GM23338 (cell line): ENCODE data around the gene ME3. TPM values are rescaled to one million over a fixed set of nuclear protein-coding genes. Genes with fewer than 3 reads are reported as not detected.

ENCODE experiments used
- ATAC-seq: fragments of 200-7000 bp; cut with Tn5 transposase; 3 replicates; pipeline ENCODE4 v1.9.1; 2020
- DNase-seq: peaks from one replicate; pipeline ENCODE4 v3.0.0-alpha.2; 2015; ENCODE audit warnings: low spot score
- H2AFZ ChIP-seq: fragments of 200-600 bp; sonication (generic); 2 replicates; pipeline ENCODE4 v1.8.0; 2016; ENCODE audit warnings: antibody characterized with exemption, mild to moderate bottlenecking, moderate library complexity
- H3F3A ChIP-seq: fragments of 200-600 bp; sonication (generic); replicated peaks from 2 replicates; pipeline ENCODE4 v1.8.0; 2017; ENCODE audit warnings: antibody characterized with exemption, mixed run types, low read depth
- H3K27ac ChIP-seq: fragments of 200-600 bp; sonication (generic); 2 replicates; pipeline ENCODE4 v1.6.1; 2016; ENCODE audit warnings: low read depth
- H3K27me3 ChIP-seq: fragments of 200-600 bp; sonication (generic); 2 replicates; pipeline ENCODE4 v1.8.0; 2016; ENCODE audit warnings: mild to moderate bottlenecking, mixed run types, moderate library complexity; ENCODE audit not compliant: insufficient read depth
- H3K36me3 ChIP-seq: fragments of 200-600 bp; sonication (generic); 2 replicates; pipeline ENCODE4 v1.8.0; 2016; ENCODE audit warnings: mild to moderate bottlenecking; ENCODE audit not compliant: insufficient read depth
- H3K4me1 ChIP-seq: fragments of 200-600 bp; sonication (generic); 2 replicates; pipeline ENCODE4 v1.8.0; 2016; ENCODE audit warnings: mild to moderate bottlenecking, moderate library complexity; ENCODE audit not compliant: insufficient read depth
- H3K4me2 ChIP-seq: fragments of 200-600 bp; sonication (generic); 2 replicates; pipeline ENCODE4 v1.7.1; 2017; ENCODE audit warnings: mixed run types
- H3K4me3 ChIP-seq: fragments of 200-600 bp; sonication (generic); 2 replicates; pipeline ENCODE4 v1.6.1; 2016; ENCODE audit warnings: mixed run types
- H3K79me2 ChIP-seq: fragments of 200-600 bp; sonication (generic); replicated peaks from 2 replicates; pipeline ENCODE4 v1.8.0; 2017; ENCODE audit warnings: mild to moderate bottlenecking; ENCODE audit not compliant: insufficient read depth
- H3K9me2 ChIP-seq: fragments of 200-600 bp; sonication (generic); 2 replicates; pipeline ENCODE4 v1.8.0; 2017; ENCODE audit not compliant: insufficient read depth
- H4K20me1 ChIP-seq: fragments of 200-600 bp; sonication (generic); replicated peaks from 2 replicates; pipeline ENCODE4 v1.8.0; 2017; ENCODE audit warnings: mild to moderate bottlenecking; ENCODE audit not compliant: insufficient read depth
- H3K27ac Mint-ChIP-seq: 2 replicates; pipeline ENCODE4 v1.8.0; 2020; ENCODE audit warnings: inconsistent platforms, mild to moderate bottlenecking, moderate library complexity, mixed read lengths
- H3K27me3 Mint-ChIP-seq: 3 replicates; pipeline ENCODE4 v1.8.0; 2022; ENCODE audit warnings: low read depth, mild to moderate bottlenecking, moderate library complexity, mixed read lengths, inconsistent platforms; ENCODE audit not compliant: insufficient read depth, poor library complexity
- H3K36me3 Mint-ChIP-seq: 3 replicates; pipeline ENCODE4 v1.8.0; 2021; ENCODE audit warnings: low read depth, mild to moderate bottlenecking, inconsistent platforms, moderate library complexity, mixed read lengths
- H3K4me1 Mint-ChIP-seq: 3 replicates; pipeline ENCODE4 v1.8.0; 2020; ENCODE audit warnings: mild to moderate bottlenecking, inconsistent platforms, mixed read lengths
- H3K4me3 Mint-ChIP-seq: 3 replicates; pipeline ENCODE4 v1.8.0; 2021; ENCODE audit warnings: moderate library complexity, mild to moderate bottlenecking, inconsistent platforms, mixed read lengths
- H3K9me3 Mint-ChIP-seq: 3 replicates; pipeline ENCODE4 v1.8.0; 2020; ENCODE audit warnings: moderate library complexity, mild to moderate bottlenecking, inconsistent platforms, mixed read lengths
- JUNB ChIP-seq: IDR thresholded peaks from one replicate; pipeline ENCODE4 v1.6.1; 2016; ENCODE audit warnings: antibody characterized with exemption; ENCODE audit not compliant: unreplicated experiment
- POLR2AphosphoS5 ChIP-seq: IDR thresholded peaks from 2 replicates; pipeline ENCODE4 v1.6.1; 2016; ENCODE audit warnings: antibody characterized with exemption, low read depth
- ZNF331 ChIP-seq: fragments of 250-450 bp; sonication (Bioruptor Pico); IDR thresholded peaks from 2 replicates; pipeline ENCODE4 v1.5.0; 2020; ENCODE audit warnings: low read depth, mild to moderate bottlenecking, moderate library complexity
- polyA plus RNA-seq: library from polyadenylated mRNA; unstranded; fragments of >200 nt; fragmentation: Nextera tagmentation; extraction: Ambion mirVana; gene quantifications from 2 replicates; pipeline ENCODE4 v1.2.1, GENCODE V29; 2016
- total RNA-seq: library from RNA; depleted of rRNA; stranded (reverse); fragments of >200 nt; shearing (Covaris generic); gene quantifications from 2 replicates; pipeline ENCODE4 v1.2.3, GENCODE V29; 2014
- TF ChIP-seq, protein P1 (sequence below), 2 experiments: fragments of 200-600 bp in 1 of 2; sonication (generic) in 1 of 2; conservative IDR thresholded peaks; 2 replicates each; pipeline versions ENCODE4 v1.5.1 to v1.6.1; 2016 to 2017; ENCODE audit warnings: antibody characterized with exemption in 2 of 2, low read depth in 2 of 2, mild to moderate bottlenecking in 2 of 2, moderate library complexity in 1 of 2
- TF ChIP-seq, protein P2 (sequence below): fragments of 250-450 bp; sonication (Bioruptor Pico); IDR thresholded peaks from 2 replicates; pipeline ENCODE4 v1.5.0; 2020; ENCODE audit warnings: mild to moderate bottlenecking, moderate library complexity

The ME3 gene
- total and polyA plus RNA-seq, 2 experiments from 2014 or later: 1.3 to 4.0 TPM

DNA sequence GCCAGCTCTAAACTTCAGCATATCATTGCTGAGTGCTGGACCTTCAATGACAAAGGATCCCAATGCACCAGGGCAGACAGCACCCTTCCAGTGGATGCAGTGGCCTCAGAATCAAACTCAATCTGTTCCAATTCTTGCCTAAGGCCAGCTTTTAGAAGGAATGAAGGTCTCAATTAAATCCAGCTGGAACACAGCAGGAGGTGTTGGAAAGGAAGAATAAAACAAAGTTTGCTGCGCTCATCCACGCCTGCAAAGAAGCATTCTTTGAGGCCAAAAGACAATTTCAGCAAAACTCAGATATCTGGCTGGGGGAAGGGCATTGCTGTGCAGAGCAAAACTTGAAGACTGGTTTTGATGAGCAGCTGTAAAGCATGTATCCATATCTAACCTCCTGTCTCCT is 177.1 kb downstream of the ME3 start:
- Histone ChIP-seq H3K4me3 (no peak overlapping the region), H3K36me3 (no peaks in the 10 kb centered on the region), H3K4me2 (no peak overlapping the region), H3K9me2 (peaks cover 5% of the 10 kb centered on the region; the same call in 1 of the 2 replicates), H4K20me1 (no peaks in the 10 kb centered on the region), H3K27me3 (no peaks in the 10 kb centered on the region), H3K4me1 (peaks cover 21% of the 10 kb centered on the region), H2AFZ (no peak overlapping the region), H3K27ac (no peak overlapping the region), H3F3A (no peaks in the 10 kb centered on the region), H3K79me2 (no peaks in the 10 kb centered on the region)
- Mint-ChIP-seq H3K4me1 (peaks cover 20% of the 10 kb centered on the region; the same call in 2 of the 3 replicates), H3K9me3 (no peaks in the 10 kb centered on the region), H3K4me3 (no peak overlapping the region), H3K27me3 (peaks cover 2% of the 10 kb centered on the region), H3K36me3 (no peaks in the 10 kb centered on the region), H3K27ac (no peak overlapping the region)
- DNase-seq (no peak), ATAC-seq (no peak)
- TF ChIP-seq ZNF331 (CRISPR knock-in tag): no peak
- TF ChIP-seq, protein P1, sequence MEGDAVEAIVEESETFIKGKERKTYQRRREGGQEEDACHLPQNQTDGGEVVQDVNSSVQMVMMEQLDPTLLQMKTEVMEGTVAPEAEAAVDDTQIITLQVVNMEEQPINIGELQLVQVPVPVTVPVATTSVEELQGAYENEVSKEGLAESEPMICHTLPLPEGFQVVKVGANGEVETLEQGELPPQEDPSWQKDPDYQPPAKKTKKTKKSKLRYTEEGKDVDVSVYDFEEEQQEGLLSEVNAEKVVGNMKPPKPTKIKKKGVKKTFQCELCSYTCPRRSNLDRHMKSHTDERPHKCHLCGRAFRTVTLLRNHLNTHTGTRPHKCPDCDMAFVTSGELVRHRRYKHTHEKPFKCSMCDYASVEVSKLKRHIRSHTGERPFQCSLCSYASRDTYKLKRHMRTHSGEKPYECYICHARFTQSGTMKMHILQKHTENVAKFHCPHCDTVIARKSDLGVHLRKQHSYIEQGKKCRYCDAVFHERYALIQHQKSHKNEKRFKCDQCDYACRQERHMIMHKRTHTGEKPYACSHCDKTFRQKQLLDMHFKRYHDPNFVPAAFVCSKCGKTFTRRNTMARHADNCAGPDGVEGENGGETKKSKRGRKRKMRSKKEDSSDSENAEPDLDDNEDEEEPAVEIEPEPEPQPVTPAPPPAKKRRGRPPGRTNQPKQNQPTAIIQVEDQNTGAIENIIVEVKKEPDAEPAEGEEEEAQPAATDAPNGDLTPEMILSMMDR (conservative IDR thresholded peaks at IDR 0.05; ENCODE audit: low read depth in 2 of 2): no peak
- TF ChIP-seq, protein P2, sequence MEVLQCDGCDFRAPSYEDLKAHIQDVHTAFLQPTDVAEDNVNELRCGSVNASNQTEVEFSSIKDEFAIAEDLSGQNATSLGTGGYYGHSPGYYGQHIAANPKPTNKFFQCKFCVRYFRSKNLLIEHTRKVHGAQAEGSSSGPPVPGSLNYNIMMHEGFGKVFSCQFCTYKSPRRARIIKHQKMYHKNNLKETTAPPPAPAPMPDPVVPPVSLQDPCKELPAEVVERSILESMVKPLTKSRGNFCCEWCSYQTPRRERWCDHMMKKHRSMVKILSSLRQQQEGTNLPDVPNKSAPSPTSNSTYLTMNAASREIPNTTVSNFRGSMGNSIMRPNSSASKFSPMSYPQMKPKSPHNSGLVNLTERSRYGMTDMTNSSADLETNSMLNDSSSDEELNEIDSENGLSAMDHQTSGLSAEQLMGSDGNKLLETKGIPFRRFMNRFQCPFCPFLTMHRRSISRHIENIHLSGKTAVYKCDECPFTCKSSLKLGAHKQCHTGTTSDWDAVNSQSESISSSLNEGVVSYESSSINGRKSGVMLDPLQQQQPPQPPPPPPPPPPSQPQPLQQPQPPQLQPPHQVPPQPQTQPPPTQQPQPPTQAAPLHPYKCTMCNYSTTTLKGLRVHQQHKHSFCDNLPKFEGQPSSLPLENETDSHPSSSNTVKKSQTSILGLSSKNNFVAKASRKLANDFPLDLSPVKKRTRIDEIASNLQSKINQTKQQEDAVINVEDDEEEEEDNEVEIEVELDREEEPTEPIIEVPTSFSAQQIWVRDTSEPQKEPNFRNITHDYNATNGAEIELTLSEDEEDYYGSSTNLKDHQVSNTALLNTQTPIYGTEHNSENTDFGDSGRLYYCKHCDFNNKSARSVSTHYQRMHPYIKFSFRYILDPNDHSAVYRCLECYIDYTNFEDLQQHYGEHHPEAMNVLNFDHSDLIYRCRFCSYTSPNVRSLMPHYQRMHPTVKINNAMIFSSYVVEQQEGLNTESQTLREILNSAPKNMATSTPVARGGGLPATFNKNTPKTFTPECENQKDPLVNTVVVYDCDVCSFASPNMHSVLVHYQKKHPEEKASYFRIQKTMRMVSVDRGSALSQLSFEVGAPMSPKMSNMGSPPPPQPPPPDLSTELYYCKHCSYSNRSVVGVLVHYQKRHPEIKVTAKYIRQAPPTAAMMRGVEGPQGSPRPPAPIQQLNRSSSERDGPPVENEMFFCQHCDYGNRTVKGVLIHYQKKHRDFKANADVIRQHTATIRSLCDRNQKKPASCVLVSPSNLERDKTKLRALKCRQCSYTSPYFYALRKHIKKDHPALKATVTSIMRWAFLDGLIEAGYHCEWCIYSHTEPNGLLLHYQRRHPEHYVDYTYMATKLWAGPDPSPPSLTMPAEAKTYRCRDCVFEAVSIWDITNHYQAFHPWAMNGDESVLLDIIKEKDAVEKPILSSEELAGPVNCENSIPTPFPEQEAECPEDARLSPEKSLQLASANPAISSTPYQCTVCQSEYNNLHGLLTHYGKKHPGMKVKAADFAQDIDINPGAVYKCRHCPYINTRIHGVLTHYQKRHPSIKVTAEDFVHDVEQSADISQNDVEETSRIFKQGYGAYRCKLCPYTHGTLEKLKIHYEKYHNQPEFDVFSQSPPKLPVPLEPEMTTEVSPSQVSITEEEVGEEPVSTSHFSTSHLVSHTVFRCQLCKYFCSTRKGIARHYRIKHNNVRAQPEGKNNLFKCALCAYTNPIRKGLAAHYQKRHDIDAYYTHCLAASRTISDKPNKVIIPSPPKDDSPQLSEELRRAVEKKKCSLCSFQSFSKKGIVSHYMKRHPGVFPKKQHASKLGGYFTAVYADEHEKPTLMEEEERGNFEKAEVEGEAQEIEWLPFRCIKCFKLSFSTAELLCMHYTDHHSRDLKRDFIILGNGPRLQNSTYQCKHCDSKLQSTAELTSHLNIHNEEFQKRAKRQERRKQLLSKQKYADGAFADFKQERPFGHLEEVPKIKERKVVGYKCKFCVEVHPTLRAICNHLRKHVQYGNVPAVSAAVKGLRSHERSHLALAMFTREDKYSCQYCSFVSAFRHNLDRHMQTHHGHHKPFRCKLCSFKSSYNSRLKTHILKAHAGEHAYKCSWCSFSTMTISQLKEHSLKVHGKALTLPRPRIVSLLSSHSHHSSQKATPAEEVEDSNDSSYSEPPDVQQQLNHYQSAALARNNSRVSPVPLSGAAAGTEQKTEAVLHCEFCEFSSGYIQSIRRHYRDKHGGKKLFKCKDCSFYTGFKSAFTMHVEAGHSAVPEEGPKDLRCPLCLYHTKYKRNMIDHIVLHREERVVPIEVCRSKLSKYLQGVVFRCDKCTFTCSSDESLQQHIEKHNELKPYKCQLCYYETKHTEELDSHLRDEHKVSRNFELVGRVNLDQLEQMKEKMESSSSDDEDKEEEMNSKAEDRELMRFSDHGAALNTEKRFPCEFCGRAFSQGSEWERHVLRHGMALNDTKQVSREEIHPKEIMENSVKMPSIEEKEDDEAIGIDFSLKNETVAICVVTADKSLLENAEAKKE (CRISPR knock-in tag): no peak
- TF ChIP-seq POLR2AphosphoS5: no peak
- no peak for TF ChIP-seq JUNB
